ENCODE results near the gene DIS3L2. TPM values are rescaled to one million over a fixed set of nuclear protein-coding genes. Genes with fewer than 3 reads are reported as not detected.
A peak's percentile ranks its signal among the peaks of the same experiment; 100 is the strongest.
"Not testable (repeated sequence)": the region's sequence is repeated elsewhere in the genome, so short reads cannot be mapped to it uniquely, and the experiment has no call there.

DIS3L2 gene
- total RNA-seq, 2 experiments from 2014 or later: 39.8 to 39.9 TPM

- ATAC-seq (ENCODE audit: low read depth): no peak
- no peak for DNase-seq
- Mint-ChIP-seq H3K27me3 (no peaks in the 10 kb centered on the region), H3K4me1 (no peaks in the 10 kb centered on the region), H3K4me3 (no peak overlapping the region), H3K9me3 (no peaks in the 10 kb centered on the region), H3K27ac (no peak overlapping the region), H3K36me3 (no peaks in the 10 kb centered on the region)
- POLR2A ChIA-PET: interaction anchor here (0.6 kb wide), 1 partner anchor 855 kb away, joined by 5 read pairs; no protein-coding TSS in a partner anchor
Measured at GRCh38 chr2:232376713-232377112, 415.2 kb downstream of the DIS3L2 start.

DNA sequence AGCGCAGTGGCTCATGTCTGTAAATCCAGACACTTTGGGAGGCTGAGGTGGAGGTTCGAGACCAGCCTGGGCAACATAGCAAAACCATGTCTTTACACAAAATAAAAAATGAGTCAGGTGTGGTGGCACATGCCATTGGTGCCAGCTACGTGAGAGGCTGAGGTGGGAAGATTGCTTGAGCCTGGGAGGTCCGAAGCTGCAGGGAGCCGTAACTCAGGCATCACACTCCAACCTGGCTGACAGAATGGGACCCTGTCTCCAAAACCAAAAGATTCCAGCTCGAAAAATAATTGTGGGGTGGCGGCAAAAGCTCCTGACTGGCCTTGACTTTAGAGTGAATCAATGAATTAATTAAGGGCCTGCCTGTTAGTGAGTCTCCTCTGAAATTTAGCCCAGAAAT, 415.8 kb downstream of the DIS3L2 start:
- Mint-ChIP-seq H3K4me1 (no peaks in the 10 kb centered on the region), H3K9me3 (no peaks in the 10 kb centered on the region), H3K36me3 (no peaks in the 10 kb centered on the region), H3K27me3 (peaks cover 5% of the 10 kb centered on the region), H3K27ac (no peak overlapping the region), H3K4me3 (no peak overlapping the region)
- POLR2A ChIA-PET: interaction anchor here (0.6 kb wide), 1 partner anchor 854 kb away, joined by 5 read pairs; no protein-coding TSS in a partner anchor
- ATAC-seq (ENCODE audit: low read depth) (no peak), DNase-seq (no peak)

- Mint-ChIP-seq H3K4me1 (no peaks in the 10 kb centered on the region), H3K36me3 (no peaks in the 10 kb centered on the region), H3K4me3 (no peak overlapping the region), H3K9me3 (no peaks in the 10 kb centered on the region), H3K27me3 (peaks cover 9% of the 10 kb centered on the region), H3K27ac (no peak overlapping the region)
- POLR2A ChIA-PET: no interaction called here
- DNase-seq: no peak
- no peak for ATAC-seq (ENCODE audit: low read depth)
Measured at GRCh38 chr2:232377841-232378734, 416.6 kb downstream of the DIS3L2 start.

DNA sequence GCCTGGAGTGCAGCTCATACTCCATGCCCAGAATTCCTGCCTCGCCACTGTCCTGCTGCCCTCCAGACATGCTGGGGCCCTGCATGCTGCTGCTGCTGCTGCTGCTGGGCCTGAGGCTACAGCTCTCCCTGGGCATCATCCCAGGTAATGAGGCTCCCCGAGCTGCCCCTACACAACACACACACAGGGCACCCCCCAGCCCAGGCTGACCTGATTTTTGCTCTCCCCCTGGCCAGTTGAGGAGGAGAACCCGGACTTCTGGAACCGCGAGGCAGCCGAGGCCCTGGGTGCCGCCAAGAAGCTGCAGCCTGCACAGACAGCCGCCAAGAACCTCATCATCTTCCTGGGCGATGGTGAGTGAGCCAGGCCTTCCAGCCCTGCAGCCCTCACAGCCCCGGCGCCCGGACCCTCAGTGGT, 417.2 kb downstream of the DIS3L2 start, which contains the start of gene ALPP:
Gene ALPP (plus strand): TSS at position 17 of the 417 bp plus-strand sequence. CDS start 52 bp downstream, at position 69.
- H3K4me3 Mint-ChIP-seq; ATAC-seq (ENCODE audit: low read depth); H3K9me3 Mint-ChIP-seq; H3K4me1 Mint-ChIP-seq; POLR2A ChIA-PET; H3K36me3 Mint-ChIP-seq; DNase-seq; H3K27ac Mint-ChIP-seq: not testable (repeated sequence)
- H3K27me3 Mint-ChIP-seq: peaks cover 10% of the 10 kb centered on the region

DNA sequence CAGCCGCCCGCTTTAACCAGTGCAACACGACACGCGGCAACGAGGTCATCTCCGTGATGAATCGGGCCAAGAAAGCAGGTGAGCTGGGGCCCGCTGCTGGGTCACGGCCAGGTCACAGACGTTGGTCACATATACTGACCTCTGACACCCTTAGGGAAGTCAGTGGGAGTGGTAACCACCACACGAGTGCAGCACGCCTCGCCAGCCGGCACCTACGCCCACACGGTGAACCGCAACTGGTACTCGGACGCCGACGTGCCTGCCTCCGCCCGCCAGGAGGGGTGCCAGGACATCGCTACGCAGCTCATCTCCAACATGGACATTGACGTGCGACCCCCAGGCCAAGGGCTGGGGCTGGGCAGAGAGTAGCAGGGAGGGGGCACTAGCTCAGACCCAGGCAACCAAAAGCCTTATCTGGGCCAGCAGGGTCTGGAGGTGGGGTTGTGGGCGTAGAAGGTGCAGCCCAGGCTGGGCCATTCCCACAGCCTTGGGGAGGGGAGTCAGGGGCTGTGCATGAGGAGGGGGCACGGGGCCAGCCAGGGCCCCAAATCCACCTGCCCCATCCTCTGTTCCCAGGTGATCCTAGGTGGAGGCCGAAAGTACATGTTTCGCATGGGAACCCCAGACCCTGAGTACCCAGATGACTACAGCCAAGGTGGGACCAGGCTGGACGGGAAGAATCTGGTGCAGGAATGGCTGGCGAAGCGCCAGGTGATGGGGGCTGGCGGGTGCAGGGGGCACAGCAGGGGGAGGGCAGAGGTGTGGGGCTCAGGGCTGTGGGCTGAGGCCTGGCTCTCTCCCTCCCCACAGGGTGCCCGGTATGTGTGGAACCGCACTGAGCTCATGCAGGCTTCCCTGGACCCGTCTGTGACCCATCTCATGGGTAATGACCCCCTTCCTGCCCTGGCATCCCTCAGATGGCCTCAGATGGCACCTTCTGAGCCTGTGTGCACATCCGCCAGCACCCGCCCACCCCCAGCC, 418.4 kb downstream of the DIS3L2 start:
- H3K4me1 Mint-ChIP-seq; DNase-seq; POLR2A ChIA-PET; H3K9me3 Mint-ChIP-seq; H3K27ac Mint-ChIP-seq; H3K36me3 Mint-ChIP-seq; H3K4me3 Mint-ChIP-seq; ATAC-seq (ENCODE audit: low read depth): not testable (repeated sequence)
- H3K27me3 Mint-ChIP-seq: peaks cover 22% of the 10 kb centered on the region

- H3K36me3 Mint-ChIP-seq, H3K27ac Mint-ChIP-seq, H3K9me3 Mint-ChIP-seq, H3K4me1 Mint-ChIP-seq, POLR2A ChIA-PET: not testable (repeated sequence)
- peak overlapping the region; percentile 39 for H3K4me3 Mint-ChIP-seq
- peaks cover 37% of the 10 kb centered on the region for H3K27me3 Mint-ChIP-seq
- peak; percentile 78 for ATAC-seq (ENCODE audit: low read depth)
- peak; percentile 69 for DNase-seq
Measured at GRCh38 chr2:232381204-232382031, 419.9 kb downstream of the DIS3L2 start.

DNA sequence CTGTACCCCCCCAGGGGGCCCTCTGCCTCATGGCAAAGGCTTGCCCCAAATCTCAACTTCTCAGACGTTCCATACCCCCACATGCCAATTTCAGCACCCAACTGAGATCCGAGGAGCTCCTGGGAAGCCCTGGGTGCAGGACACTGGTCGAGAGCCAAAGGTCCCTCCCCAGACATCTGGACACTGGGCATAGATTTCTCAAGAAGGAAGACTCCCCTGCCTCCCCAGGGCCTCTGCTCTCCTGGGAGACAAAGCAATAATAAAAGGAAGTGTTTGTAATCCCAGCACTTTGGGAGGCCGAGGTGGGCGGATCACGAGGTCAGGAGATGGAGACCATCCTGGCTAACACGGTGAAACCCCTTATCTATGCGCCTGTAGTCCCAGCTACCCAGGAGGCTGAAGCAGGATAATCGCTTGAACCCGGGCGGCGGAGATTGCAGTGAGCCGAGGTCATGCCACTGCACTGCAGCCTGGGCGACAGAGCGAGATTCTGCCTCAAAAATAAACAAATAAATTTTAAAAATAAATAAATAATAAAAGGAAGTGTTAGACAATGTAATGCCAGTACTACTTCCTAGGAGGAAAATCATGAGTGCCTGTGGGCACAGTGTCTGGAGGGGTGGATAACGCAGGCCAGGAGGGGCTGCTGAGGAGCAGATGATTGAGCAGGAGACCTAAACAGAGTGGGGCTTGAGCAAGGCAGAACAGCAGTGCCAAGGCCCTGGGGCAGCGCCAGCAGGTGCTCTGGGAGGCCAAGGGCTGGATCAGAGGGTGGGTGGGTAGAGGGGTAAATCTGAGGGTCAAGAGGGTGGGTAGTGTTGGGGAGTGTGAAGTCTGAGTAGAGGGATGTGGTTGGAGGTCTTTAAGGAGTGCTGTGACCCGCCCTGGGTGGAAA, 421.1 kb downstream of the DIS3L2 start:
- POLR2A ChIA-PET: no interaction called here
- H3K4me1 Mint-ChIP-seq: no peaks in the 10 kb centered on the region
- peaks cover 39% of the 10 kb centered on the region for H3K27me3 Mint-ChIP-seq
- no peak overlapping the region for H3K4me3 Mint-ChIP-seq
- H3K36me3 Mint-ChIP-seq: no peaks in the 10 kb centered on the region
- no peak overlapping the region for H3K27ac Mint-ChIP-seq
- peak; percentile 10 for DNase-seq
- no peak for ATAC-seq (ENCODE audit: low read depth)
- no peaks in the 10 kb centered on the region for H3K9me3 Mint-ChIP-seq

DNA sequence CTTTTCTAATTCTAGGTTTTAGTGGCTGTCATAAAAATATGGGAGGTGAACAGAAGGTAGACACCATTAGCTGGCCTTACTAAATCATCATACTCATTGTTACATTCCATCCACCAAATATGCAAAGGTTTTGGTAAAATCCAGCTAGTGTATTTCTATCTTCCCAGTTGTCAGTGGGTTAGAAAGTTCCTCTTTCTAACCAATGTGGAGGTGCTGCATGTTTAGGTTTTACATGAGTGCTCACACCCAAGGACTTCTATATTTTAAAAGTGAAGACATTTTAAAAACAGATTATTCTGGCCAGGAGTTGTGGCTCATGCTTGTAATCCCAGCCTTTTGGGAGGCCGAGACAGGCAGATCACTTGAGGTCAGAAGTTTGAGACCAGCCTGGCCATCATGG, 423.0 kb downstream of the DIS3L2 start:
- Mint-ChIP-seq H3K36me3 (no peaks in the 10 kb centered on the region), H3K4me3 (no peak overlapping the region), H3K27me3 (peaks cover 41% of the 10 kb centered on the region)

DNA sequence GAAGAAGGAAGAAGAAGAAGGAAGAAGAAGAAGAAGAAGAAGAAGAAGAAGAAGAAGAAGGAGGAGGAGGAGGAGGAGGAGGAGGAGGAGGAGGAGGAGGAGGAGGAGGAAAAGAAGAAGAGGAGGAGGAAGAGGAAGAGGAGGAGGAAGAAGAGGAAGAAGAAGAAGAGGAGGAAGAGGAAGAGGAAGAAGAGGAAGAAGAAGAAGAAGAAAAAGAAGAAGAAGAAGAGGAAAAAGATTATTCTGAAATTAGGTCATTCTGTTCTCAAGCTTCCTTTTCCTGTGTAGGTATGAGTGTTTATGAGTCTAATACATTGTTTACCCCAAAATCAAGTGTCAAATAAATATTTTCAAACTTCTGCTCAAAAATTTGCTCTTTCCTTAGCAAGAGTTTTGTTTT, 423.5 kb downstream of the DIS3L2 start:
- H3K9me3 Mint-ChIP-seq; H3K36me3 Mint-ChIP-seq; ATAC-seq (ENCODE audit: low read depth); H3K27ac Mint-ChIP-seq; DNase-seq; H3K4me3 Mint-ChIP-seq; H3K4me1 Mint-ChIP-seq; POLR2A ChIA-PET: not testable (repeated sequence)
- H3K27me3 Mint-ChIP-seq: peaks cover 47% of the 10 kb centered on the region

More for the DNA sequence above, 423.0 kb downstream of the DIS3L2 start:
- POLR2A ChIA-PET: no interaction called here
- H3K27ac Mint-ChIP-seq: no peak overlapping the region
- H3K9me3 Mint-ChIP-seq: no peaks in the 10 kb centered on the region
- no peaks in the 10 kb centered on the region for H3K4me1 Mint-ChIP-seq
- ATAC-seq (ENCODE audit: low read depth): no peak
- DNase-seq: no peak

GRCh38 chr2:232385660-232386489, 424.4 kb downstream of the DIS3L2 start:
- H3K27me3 Mint-ChIP-seq: peaks cover 54% of the 10 kb centered on the region
- ATAC-seq (ENCODE audit: low read depth) (no peak), DNase-seq (no peak)
- H3K27ac Mint-ChIP-seq: no peak overlapping the region
- no peaks in the 10 kb centered on the region for H3K36me3 Mint-ChIP-seq
- H3K4me3 Mint-ChIP-seq: no peak overlapping the region
- POLR2A ChIA-PET: no interaction called here
- H3K4me1 Mint-ChIP-seq: peaks cover 3% of the 10 kb centered on the region
- H3K9me3 Mint-ChIP-seq: no peaks in the 10 kb centered on the region

- Mint-ChIP-seq H3K9me3 (no peaks in the 10 kb centered on the region), H3K4me1 (peaks cover 4% of the 10 kb centered on the region), H3K27ac (no peak overlapping the region), H3K27me3 (peaks cover 57% of the 10 kb centered on the region), H3K36me3 (no peaks in the 10 kb centered on the region), H3K4me3 (no peak overlapping the region)
- no peak for ATAC-seq (ENCODE audit: low read depth)
- no peak for DNase-seq
- POLR2A ChIA-PET: no interaction called here
Measured at GRCh38 chr2:232386490-232386739, 424.9 kb downstream of the DIS3L2 start.

Data from activated naive CD8-positive, alpha-beta T cell treated with anti-CD3 and anti-CD28 coated beads, Interleukin-2, amount 10 ng/mL, durations not matched to agents 7 days and 5 days (primary cell).